ENCODE results near the gene SLC25A22. TPM values are rescaled to one million over a fixed set of nuclear protein-coding genes. Genes with fewer than 3 reads are reported as not detected.

The SLC25A22 gene
- polyA plus RNA-seq, 2 of the 4 experiments (the other 2 are of a cell fraction), result 13.5 to 18.7 TPM

GRCh38 chr11:767238-767637 lies 30.8 kb downstream of the SLC25A22 start:
- Histone ChIP-seq H3K4me3 (no peak overlapping the region), H3K4me2 (no peak overlapping the region), H3K9me3 (no peaks in the 10 kb centered on the region), H3K27ac (no peak overlapping the region), H3K4me1 (peaks cover 21% of the 10 kb centered on the region)
- no peak for FAIRE-seq
- 93% methylated on average over 11 of the region's 11 CpGs for WGBS (ENCODE audit: missing lambda C conversion rate)
- ChIA-PET POLR2A (no interaction called here), CTCF (interaction anchor here (4.1 kb wide), 1 partner anchor 11 kb away, joined by 44 read pairs; the partner anchor contains the start of gene GATD1)
- TF ChIP-seq RFX5 (IDR thresholded peaks at IDR 0.05), result no peak
- TF ChIP-seq HDAC2 (IDR thresholded peaks at IDR 0.05), result no peak
- TF ChIP-seq POLR2AphosphoS2 (conservative IDR thresholded peaks at IDR 0.05; ENCODE audit: low read length), result no peak
- TF ChIP-seq KDM5A (IDR thresholded peaks at IDR 0.05), result no peak
- TF ChIP-seq JUN (IDR thresholded peaks at IDR 0.05), result no peak
- TF ChIP-seq CTCF (IDR thresholded peaks at IDR 0.05), result no peak
- TF ChIP-seq SREBF2 (IDR thresholded peaks at IDR 0.05), result no peak
- TF ChIP-seq BHLHE40 (IDR thresholded peaks at IDR 0.05; ENCODE audit: low read depth, low read length), result no peak
- no peak for TF ChIP-seq ZNF302 (CRISPR knock-in tag; IDR thresholded peaks at IDR 0.05)
- TF ChIP-seq PHF8 (IDR thresholded peaks at IDR 0.05; ENCODE audit: borderline replicate concordance, low read depth), result no peak
- TF ChIP-seq CHD4 (IDR thresholded peaks at IDR 0.05; ENCODE audit: borderline replicate concordance), result no peak
- TF ChIP-seq CBX8 (IDR thresholded peaks at IDR 0.05), result no peak
- no peak for TF ChIP-seq ZC3H11A (IDR thresholded peaks at IDR 0.05)
- TF ChIP-seq BCL3 (IDR thresholded peaks at IDR 0.05), result no peak
- ATAC-seq, result no peak
- no peak for DNase-seq (ENCODE audit: low read depth in 1 of 2, low spot score in 1 of 2)

- Histone ChIP-seq H3K27ac (no peak overlapping the region), H3K4me3 (no peak overlapping the region), H3K4me2 (no peak overlapping the region), H3K9me3 (no peaks in the 10 kb centered on the region), H3K4me1 (peaks cover 25% of the 10 kb centered on the region)
- TF ChIP-seq USF2 (IDR thresholded peaks at IDR 0.05) (no peak), EHF (CRISPR knock-in tag; IDR thresholded peaks at IDR 0.05) (no peak), BCL3 (IDR thresholded peaks at IDR 0.05) (no peak), CBX8 (IDR thresholded peaks at IDR 0.05) (no peak), MAZ (IDR thresholded peaks at IDR 0.05; ENCODE audit: borderline replicate concordance, low read depth, low read length) (no peak), ZNF302 (CRISPR knock-in tag; IDR thresholded peaks at IDR 0.05) (no peak), E2F6 (IDR thresholded peaks at IDR 0.05; ENCODE audit: borderline replicate concordance, low read depth) (no peak), FOSB (CRISPR knock-in tag; IDR thresholded peaks at IDR 0.05) (no peak), REST (IDR thresholded peaks at IDR 0.05) (no peak), JUNB (IDR thresholded peaks at IDR 0.05) (no peak)
- ATAC-seq, result no peak
- DNase-seq (ENCODE audit: low read depth in 1 of 2, low spot score in 1 of 2), result no peak
- ChIA-PET CTCF (interaction anchor here (1.6 to 5.4 kb wide), 3 partner anchors 11 to 20 kb away, joined by 14 to 44 read pairs (median 32); partner anchors contain the start of genes GATD1 and TALDO1), POLR2A (interaction anchor here (0.8 kb wide), 1 partner anchor 10 kb away, joined by 3 read pairs; no protein-coding TSS in a partner anchor)
- 90% methylated on average over 2 of the region's 2 CpGs for WGBS (ENCODE audit: missing lambda C conversion rate)
- FAIRE-seq, result no peak
Measured at GRCh38 chr11:766936-767210, 31.2 kb downstream of the SLC25A22 start.

Measured in A549 (cell line).